IPS-18a (cell line): ENCODE data around the gene CERS1.

Source experiments
- H3K27ac ChIP-seq: one replicate; pipeline ENCODE4 v1.5.1; 2013; ENCODE audit warnings: low read length
- H3K27me3 ChIP-seq: one replicate; pipeline ENCODE4 v1.6.1; 2013; ENCODE audit warnings: mild to moderate bottlenecking, low read length; ENCODE audit not compliant: control insufficient read depth, insufficient read depth
- H3K36me3 ChIP-seq: one replicate; pipeline ENCODE4 v1.6.1; 2013; ENCODE audit warnings: low read depth, low read length; ENCODE audit not compliant: control insufficient read depth
- H3K4me1 ChIP-seq: one replicate; pipeline ENCODE4 v1.6.1; 2013; ENCODE audit warnings: low read depth, low read length; ENCODE audit not compliant: control insufficient read depth
- H3K4me3 ChIP-seq: one replicate; pipeline ENCODE4 v1.5.1; 2013; ENCODE audit warnings: low read length
- H3K9ac ChIP-seq: one replicate; pipeline ENCODE4 v1.6.1; 2013; ENCODE audit warnings: mild to moderate bottlenecking, low read length, moderate library complexity
- H3K9me3 ChIP-seq: one replicate; pipeline ENCODE4 v1.6.1; 2013; ENCODE audit warnings: low read depth, low read length; ENCODE audit not compliant: control insufficient read depth

Gene CERS1

DNA sequence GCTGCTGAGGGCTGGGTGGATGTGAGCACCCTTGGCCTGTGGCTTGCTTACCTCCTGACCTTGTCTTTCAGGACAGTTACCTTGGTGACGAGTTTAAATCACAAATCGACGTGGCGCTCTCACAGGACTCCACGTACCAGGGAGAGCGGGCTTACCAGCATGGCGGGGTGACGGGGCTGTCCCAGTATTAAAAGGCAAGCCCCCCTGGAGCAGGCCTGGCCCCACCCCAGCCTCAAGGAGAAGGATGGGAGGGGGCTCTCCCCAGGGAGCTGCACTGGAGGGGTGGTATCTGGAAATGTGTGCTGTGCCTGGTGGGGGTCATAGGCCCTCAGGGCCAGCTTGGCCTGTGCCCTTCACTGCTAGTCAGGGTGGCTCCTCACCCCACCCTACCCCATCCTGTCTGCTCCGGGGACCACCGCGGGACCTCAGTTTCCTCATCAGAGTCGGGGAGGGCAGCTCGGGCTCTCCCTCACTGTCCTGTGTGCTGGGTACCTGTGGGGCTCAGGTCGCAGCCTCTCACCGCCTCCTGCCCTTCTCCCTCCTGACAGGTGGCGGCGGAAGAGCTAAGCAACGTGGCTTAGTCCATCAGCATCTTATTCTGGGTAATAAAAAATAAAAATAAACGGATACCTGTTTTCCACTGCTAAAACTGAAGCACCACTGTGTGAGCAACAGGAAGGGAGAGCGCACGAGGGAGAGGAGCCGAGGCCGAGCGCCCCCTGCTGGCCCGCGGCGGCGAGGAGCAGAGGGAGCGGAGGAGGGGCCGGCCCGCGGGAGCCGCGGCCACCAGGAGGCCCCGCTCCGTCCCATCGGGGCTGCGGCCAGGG lies 29.8 kb downstream of the CERS1 start:
- peaks cover 55% of the 10 kb centered on the region for H3K36me3 ChIP-seq

DNA sequence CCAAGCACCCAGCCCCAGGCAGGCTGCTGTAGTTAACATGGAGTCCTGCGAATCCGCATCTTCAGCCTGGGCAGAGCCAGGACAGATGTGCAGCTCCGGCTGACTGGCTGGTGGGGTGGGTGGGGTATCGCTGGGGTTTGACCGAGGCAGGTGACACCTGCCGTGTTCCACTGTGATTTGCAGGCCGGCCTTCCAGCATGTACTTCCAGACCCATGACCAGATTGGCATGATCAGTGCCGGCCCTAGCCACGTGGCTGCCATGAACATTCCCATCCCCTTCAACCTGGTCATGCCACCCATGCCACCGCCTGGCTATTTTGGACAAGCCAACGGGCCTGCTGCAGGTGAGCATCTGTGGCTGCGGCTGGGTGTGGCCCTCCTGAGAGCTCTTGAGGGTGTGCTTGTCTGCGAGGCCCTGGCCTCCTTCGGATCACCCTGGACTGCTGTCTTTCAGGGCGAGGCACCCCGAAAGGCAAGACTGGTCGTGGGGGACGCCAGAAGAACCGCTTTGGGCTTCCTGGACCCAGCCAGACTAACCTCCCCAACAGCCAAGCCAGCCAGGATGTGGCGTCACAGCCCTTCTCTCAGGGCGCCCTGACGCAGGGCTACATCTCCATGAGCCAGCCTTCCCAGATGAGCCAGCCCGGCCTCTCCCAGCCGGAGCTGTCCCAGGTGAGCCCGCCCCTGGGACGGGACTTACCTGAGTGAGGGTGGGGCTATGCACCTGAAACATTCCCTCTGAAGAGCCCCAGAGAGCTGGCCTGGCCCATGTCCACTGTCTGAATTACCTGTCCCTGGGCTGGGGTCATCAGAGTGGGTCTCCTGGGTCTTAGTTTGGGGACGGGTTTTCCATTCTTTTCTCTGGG lies 30.6 kb downstream of the CERS1 start:
- no peak overlapping the region for H3K27ac ChIP-seq
- H3K4me3 ChIP-seq: no peak overlapping the region
- H3K27me3 ChIP-seq: no peaks in the 10 kb centered on the region
- no peak overlapping the region for H3K9ac ChIP-seq
- H3K9me3 ChIP-seq: no peaks in the 10 kb centered on the region
- no peaks in the 10 kb centered on the region for H3K4me1 ChIP-seq
- peaks cover 64% of the 10 kb centered on the region for H3K36me3 ChIP-seq

More for the DNA sequence above, 29.8 kb downstream of the CERS1 start:
- H3K9me3 ChIP-seq: no peaks in the 10 kb centered on the region
- no peaks in the 10 kb centered on the region for H3K4me1 ChIP-seq
- no peak overlapping the region for H3K9ac ChIP-seq
- no peak overlapping the region for H3K27ac ChIP-seq
- no peak overlapping the region for H3K4me3 ChIP-seq
- H3K27me3 ChIP-seq: no peaks in the 10 kb centered on the region

DNA sequence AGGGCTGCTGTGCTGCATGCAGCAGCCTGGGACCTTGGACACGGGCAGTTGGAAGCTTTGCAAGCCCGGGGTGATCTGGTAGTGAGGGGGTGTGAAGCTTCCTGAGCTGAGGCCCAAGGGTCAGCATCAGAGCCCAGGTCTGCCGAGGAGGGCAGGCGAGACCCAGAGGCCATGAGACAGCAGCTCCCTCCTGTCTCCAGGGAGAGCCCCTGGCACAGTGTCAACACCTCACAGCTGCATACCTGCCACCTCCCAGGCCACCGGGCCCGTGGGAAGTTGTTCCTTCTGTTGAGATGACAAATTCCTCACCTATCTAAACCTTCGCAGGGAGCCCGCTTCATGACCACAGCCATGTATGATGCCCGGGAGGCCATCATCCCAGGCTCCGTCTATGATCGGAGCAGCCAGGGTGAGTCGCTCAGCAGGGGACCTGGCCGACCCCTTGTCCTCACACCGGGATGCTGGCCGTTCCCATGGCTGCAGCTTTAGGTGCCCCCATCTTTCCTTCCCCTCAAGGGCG lies 32.1 kb downstream of the CERS1 start:
- Histone ChIP-seq H3K36me3 (peaks cover 77% of the 10 kb centered on the region), H3K4me3 (no peak overlapping the region), H3K27ac (no peak overlapping the region), H3K9me3 (no peaks in the 10 kb centered on the region), H3K9ac (no peak overlapping the region), H3K27me3 (no peaks in the 10 kb centered on the region), H3K4me1 (no peaks in the 10 kb centered on the region)

DNA sequence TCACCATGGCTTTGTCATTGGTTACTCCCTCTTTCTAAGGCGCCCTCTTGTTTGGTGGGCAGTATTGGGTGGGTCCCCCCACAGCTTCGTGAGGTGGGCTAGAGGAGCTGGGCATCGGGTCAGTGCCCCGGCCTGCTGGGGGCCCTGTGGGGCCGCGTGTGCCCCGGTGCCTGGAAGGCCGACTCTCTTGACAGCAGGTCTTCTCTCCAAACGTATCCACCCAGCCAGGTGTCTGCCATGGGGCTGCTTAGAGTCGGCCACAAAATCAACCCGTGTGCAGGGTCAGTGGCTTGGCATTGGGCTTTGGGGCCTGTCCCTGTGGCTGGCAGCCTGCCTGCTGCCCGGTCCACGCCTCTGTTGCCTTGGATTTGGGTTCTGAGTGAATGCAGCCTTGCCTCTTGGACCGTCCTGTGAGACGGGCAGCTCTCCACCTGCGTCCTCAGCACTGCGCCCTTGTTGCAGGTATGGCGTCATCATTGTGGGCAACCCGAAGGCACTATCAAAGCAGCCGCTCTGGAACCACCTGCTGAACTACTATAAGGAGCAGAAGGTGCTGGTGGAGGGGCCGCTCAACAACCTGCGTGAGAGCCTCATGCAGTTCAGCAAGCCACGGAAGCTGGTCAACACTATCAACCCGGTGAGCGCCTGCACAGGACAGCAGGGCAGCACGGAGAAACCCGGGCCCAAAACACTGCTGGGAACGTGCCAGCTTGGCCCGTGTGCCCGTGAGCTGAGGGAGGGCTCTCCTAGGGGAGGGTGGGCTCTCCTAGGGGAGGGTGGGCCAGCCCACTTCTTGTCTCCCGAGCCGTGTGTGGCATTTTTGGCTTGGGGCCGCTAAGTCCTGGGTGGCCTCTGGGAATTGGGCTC lies 32.7 kb downstream of the CERS1 start:
- H3K4me3 ChIP-seq: no peak overlapping the region
- H3K27ac ChIP-seq: no peak overlapping the region
- peaks cover 83% of the 10 kb centered on the region for H3K36me3 ChIP-seq
- no peaks in the 10 kb centered on the region for H3K4me1 ChIP-seq
- H3K27me3 ChIP-seq: no peaks in the 10 kb centered on the region
- no peak overlapping the region for H3K9ac ChIP-seq
- no peaks in the 10 kb centered on the region for H3K9me3 ChIP-seq

DNA sequence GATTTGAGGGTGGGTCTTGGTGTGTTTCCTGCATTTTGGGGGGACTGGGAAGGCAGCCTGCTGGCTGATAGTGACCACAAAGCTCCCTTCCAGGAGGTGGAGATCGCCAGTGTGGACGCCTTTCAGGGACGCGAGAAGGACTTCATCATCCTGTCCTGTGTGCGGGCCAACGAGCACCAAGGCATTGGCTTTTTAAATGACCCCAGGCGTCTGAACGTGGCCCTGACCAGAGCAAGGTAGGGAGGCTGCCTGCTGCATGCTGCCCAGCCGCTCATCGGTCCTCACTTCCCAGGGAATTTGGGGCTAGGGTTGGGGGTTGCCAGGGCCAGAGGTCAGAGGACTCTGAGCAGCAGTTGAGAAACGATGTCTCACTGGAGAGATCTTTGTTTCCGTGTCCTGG lies 34.0 kb downstream of the CERS1 start:
- Histone ChIP-seq H3K36me3 (peaks cover 87% of the 10 kb centered on the region), H3K27ac (no peak overlapping the region), H3K9ac (no peak overlapping the region), H3K9me3 (no peaks in the 10 kb centered on the region), H3K4me3 (no peak overlapping the region), H3K27me3 (no peaks in the 10 kb centered on the region), H3K4me1 (no peaks in the 10 kb centered on the region)

DNA sequence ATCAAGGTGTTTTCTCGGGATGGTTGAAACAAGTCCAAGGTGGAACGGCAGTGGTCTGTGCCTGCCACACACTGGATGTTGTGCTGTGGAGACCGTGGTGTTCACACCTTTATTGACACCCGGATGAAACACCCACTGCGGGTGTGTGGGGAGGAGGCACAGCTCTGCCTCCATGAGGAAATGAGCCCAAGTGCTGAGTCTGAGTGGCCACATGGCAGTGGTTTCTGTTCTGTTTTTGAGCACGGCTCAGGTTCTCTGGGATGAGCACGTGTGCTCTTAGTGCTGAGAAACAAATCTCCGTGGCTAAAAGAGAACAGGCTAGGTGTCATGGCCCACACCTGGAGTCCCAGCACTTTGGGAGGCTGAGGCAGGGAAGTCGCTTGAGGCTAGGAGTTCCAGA lies 34.7 kb downstream of the CERS1 start:
- Histone ChIP-seq H3K9ac (no peak overlapping the region), H3K9me3 (no peaks in the 10 kb centered on the region), H3K27ac (no peak overlapping the region), H3K36me3 (peaks cover 93% of the 10 kb centered on the region), H3K27me3 (no peaks in the 10 kb centered on the region), H3K4me1 (no peaks in the 10 kb centered on the region), H3K4me3 (no peak overlapping the region)

DNA sequence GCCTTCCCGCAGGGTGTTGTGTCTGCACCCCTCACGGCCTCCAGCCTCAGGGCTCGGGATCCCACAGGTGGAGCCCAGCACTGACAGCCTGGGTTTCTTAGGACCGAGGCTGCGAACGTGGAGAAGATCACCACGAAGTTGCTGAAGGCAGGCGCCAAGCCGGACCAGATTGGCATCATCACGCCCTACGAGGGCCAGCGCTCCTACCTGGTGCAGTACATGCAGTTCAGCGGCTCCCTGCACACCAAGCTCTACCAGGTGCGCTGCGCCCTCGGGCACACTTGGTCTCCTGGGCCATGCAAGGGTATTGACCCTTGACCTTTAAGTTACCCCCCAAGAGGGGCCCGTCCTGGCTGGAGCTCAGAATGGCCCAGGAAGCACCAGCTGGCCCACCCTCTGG lies 35.2 kb downstream of the CERS1 start:
- H3K27ac ChIP-seq: no peak overlapping the region
- no peaks in the 10 kb centered on the region for H3K27me3 ChIP-seq
- H3K9ac ChIP-seq: no peak overlapping the region
- no peaks in the 10 kb centered on the region for H3K9me3 ChIP-seq
- H3K4me1 ChIP-seq: no peaks in the 10 kb centered on the region
- H3K36me3 ChIP-seq: peaks cover 92% of the 10 kb centered on the region
- no peak overlapping the region for H3K4me3 ChIP-seq

DNA sequence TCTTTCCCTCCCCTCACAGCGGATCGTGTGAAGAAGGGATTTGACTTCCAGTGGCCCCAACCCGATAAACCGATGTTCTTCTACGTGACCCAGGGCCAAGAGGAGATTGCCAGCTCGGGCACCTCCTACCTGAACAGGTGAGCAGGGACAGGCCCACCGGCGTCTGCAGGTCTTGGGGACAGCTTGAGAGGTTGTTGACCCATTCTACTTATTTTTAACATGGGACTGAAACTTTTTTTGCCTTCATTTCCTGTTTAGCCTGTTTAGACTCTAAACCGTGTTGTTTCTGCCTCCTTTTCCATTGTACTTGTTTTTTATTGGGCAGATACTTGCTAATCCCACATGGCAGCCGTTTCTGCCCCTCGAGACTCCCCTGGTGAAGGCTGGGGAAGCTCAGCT lies 35.7 kb downstream of the CERS1 start:
- H3K36me3 ChIP-seq: peaks cover 92% of the 10 kb centered on the region
- no peaks in the 10 kb centered on the region for H3K4me1 ChIP-seq
- H3K9ac ChIP-seq: no peak overlapping the region
- no peak overlapping the region for H3K4me3 ChIP-seq
- no peaks in the 10 kb centered on the region for H3K9me3 ChIP-seq
- no peak overlapping the region for H3K27ac ChIP-seq
- no peaks in the 10 kb centered on the region for H3K27me3 ChIP-seq

DNA sequence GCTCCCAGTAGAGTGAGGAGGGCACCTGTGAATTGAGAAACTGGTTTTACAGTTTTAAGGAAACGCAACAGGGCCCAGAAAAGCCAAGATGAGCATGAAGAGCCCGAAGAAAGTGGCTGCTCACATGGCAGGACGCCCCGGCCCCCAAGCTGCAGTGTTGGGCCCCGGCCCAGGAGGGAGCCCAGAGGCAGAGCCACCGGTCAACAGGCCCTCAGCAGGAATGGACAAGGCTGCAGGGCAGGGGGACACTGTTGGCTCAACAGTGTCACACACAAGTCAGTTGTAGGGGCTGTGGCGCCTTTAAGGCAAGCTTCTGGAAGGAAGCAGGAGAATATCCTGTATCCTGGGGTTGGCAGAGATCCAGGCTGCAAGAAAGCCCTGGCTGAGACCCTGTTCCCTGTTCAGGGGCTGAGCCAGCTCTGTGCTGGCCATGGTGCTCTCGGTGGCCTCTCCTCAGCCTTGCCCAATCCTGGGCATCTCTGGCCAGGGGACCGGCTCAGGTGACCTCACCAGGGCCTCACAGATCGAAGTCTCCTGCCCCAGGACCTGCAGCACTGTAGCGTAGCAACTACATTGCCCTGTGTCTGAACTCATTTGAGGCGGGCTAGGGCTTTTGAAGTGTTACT lies 36.2 kb downstream of the CERS1 start:
- Histone ChIP-seq H3K9ac (no peak overlapping the region), H3K4me3 (no peak overlapping the region), H3K27ac (no peak overlapping the region), H3K4me1 (no peaks in the 10 kb centered on the region), H3K9me3 (no peaks in the 10 kb centered on the region), H3K27me3 (no peaks in the 10 kb centered on the region), H3K36me3 (peaks cover 92% of the 10 kb centered on the region)

DNA sequence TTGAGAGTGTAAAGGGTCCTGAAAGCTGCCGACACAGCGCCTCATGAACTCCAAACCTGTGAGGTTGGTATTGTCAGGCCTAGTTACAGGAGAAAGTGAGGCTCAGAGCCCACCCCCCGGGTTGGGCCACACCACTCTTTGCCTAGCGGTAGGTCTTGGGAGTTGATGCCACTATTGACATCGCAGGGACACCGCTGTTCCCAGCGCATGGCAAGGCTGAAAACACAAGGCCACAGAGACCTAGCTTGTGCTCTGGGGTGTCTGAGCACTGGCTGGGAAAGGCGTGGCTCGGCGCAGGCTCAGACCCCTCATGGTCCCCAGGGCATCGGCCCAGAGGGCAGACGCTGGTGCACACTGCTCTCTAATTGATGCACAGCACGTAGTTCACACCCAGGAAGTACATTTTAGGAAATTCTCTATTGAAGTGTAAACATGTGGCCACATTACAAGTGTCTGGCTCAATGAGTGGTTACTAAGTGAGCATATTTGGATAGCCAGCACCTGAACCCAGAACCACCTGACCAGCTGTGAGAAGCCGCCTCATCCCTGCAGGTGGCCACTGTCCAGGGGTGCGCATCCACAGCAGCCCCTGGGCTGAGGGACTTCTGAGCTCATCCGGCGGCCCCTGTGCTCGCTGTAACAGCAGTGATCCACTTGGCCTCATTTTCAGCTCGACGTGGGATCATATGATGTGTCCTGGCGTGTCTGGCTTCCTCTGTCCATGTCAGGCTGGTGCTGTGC lies 36.9 kb downstream of the CERS1 start:
- Histone ChIP-seq H3K27ac (no peak overlapping the region), H3K27me3 (no peaks in the 10 kb centered on the region), H3K9ac (no peak overlapping the region), H3K4me1 (no peaks in the 10 kb centered on the region), H3K36me3 (peaks cover 92% of the 10 kb centered on the region), H3K4me3 (no peak overlapping the region), H3K9me3 (no peaks in the 10 kb centered on the region)
